ENCODE measurements around the gene PTTG1IP. TPM values are rescaled to one million over a fixed set of nuclear protein-coding genes. Genes with fewer than 3 reads are reported as not detected.

The PTTG1IP gene, protein sequence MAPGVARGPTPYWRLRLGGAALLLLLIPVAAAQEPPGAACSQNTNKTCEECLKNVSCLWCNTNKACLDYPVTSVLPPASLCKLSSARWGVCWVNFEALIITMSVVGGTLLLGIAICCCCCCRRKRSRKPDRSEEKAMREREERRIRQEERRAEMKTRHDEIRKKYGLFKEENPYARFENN
- total RNA-seq (2012; rRNA removed) (194 and 230 TPM in 2 replicates), polyA plus RNA-seq (2012; rRNA removed) (156 and 167 TPM in 2 replicates), Bru-seq, nascent RNA (percentile 91 among the genes with signal in this experiment), BruChase-seq, experiment 1, labeled RNA remaining after a 6-hour chase (percentile 97 among the genes with signal in this experiment), BruChase-seq, experiment 2, labeled RNA remaining after a 2-hour chase (percentile 95 among the genes with signal in this experiment)
- 112 and 137 TPM in 2 replicates for polyA plus RNA-seq (2012; cell fraction: cytosol; rRNA removed)
- 67.9 and 125 TPM in 2 replicates for polyA plus RNA-seq (2012; cell fraction: nucleus; rRNA removed; ENCODE audit: low replicate concordance)
- long read RNA-seq, transcript PTTG1IP-201 (6 exons, 2,760 nt) = major isoform, 407 of 567 reads
- long read RNA-seq, partial matches to known transcripts = 35 of 567 reads
- long read RNA-seq, other reads (novel, unspliced or antisense) = 121 of 567 reads

DNA sequence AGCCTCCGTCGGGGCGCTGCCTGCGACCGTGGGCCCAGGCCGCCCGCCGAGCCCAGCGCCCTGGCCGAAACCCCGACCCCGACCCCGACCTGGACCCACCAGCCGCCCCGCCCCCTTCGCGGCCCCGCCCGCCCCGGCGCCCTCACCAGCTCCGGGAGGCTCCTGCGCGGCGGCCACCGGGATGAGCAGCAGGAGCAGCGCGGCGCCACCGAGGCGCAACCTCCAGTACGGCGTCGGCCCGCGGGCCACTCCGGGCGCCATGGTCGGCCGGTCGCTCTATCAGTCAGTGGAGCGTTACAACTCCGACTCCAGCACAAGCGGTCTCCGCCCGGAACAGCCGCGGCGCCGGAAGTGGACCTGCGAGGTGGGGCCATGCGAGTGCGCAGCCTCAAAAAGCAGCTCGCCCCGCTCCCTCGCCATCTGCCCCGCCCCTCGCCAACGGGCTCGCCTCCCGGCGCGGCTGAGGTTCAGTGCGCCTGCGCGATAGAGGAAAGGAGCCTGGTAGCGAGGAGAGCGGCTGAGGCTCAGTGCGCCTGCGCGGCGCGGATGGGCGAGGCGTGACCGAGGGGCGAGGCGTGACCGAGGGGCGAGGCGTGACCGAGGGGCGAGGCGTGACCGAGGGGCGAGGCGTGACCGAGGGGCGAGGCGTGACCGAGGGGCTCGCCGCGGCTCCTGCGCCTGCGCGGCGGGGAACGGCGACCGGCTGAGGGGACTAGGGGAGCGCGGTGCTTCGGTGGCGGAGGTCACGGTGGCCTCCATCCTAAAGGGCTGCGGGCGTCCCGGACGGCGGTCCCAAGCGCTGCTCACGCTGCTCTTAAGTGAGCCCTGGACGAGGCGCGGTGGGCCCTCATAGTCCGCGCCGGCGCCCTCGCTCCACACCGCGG lies at the start of gene PTTG1IP:
TSS of gene PTTG1IP (minus strand) at position 335 of the 884 bp plus-strand sequence. CDS start at position 261, 74 bp downstream.
- peak within 1 kb of the TSS; percentile 85 for H3K27ac ChIP-seq (ENCODE audit: insufficient read depth, low read length)
- no TSS peak for BruUV-seq (replicated peaks)
- H3K14ac ChIP-seq (replicated peaks; ENCODE audit: low read depth, low read length) = peak within 1 kb of the TSS; percentile 73
- H2BK5ac ChIP-seq (ENCODE audit: low read depth, low read length, poor library complexity, severe bottlenecking) = peak within 1 kb of the TSS; percentile 76
- POLR2A ChIA-PET (ENCODE audit: unreplicated experiment) = interaction anchor here (0.6 kb wide), 2 partner anchors 28 to 47 kb away, joined by 3 to 9 read pairs; no protein-coding TSS in a partner anchor
- H3K4me1 ChIP-seq (ENCODE audit: control insufficient read depth, insufficient read depth, low read length) = peaks cover 17% of the 10 kb centered on the region
- intact Hi-C loops (cut with micrococcal nuclease) = loop anchor here (5.0 to 10.0 kb wide), 4 partner anchors 54 to 261 kb away; partner anchors contain the start of genes SUMO3 and UBE2G2
- dilution Hi-C loops (cut with HindIII; ENCODE audit: low sequenced_read_pairs, unreplicated experiment) = no loop called here
- peak; percentile 94 for DNase-seq
- H4K20me1 ChIP-seq (ENCODE audit: insufficient read depth, low read length) = peaks cover 44% of the 10 kb centered on the region
- H2BK20ac ChIP-seq (ENCODE audit: low read depth, low read length) = no peak within 1 kb of the TSS
- H3K23ac ChIP-seq (ENCODE audit: low read depth, low read length) = peak within 1 kb of the TSS; percentile 88
- H3K4me3 ChIP-seq (ENCODE audit: insufficient read depth, low read depth, low read length) = peak within 1 kb of the TSS; percentile 90
- no peaks in the 10 kb centered on the region for H3K27me3 ChIP-seq (ENCODE audit: control insufficient read depth, insufficient read depth, low read length)
- peak within 1 kb of the TSS; percentile 27; the same call in 1 of the 3 replicates for H2BK15ac ChIP-seq (ENCODE audit: low read depth, low read length)
- peak within 1 kb of the TSS; percentile 94 for H2AK9ac ChIP-seq (replicated peaks; ENCODE audit: low read depth, low read length, poor library complexity)
- no peaks in the 10 kb centered on the region for H3K9me3 ChIP-seq (ENCODE audit: control insufficient read depth, insufficient read depth, low read length)
- H4K5ac ChIP-seq (ENCODE audit: low read depth, low read length) = peak within 1 kb of the TSS; percentile 43
- H3K56ac ChIP-seq (ENCODE audit: extremely low read depth, insufficient read depth, low read length) = peak within 1 kb of the TSS; percentile 62; the same call in 1 of the 2 replicates
- peaks cover 5 to 44% of the 10 kb centered on the region in 2 experiments; a peak in 3 of 4 replicates for H3K79me1 ChIP-seq (ENCODE audit: low read depth in 1 of 2, low read length in 2 of 2)
- peak within 1 kb of the TSS; percentile 90 to 94 for H4K8ac ChIP-seq (ENCODE audit: low read depth in 2 of 2, low read length in 2 of 2)
- peak within 1 kb of the TSS; percentile 91 for H3K9ac ChIP-seq (ENCODE audit: low read depth, low read length)
- 1% methylated on average over 78 of the region's 123 CpGs; no CpG with 5 or more reads in 1 of the 2 experiments for WGBS, 2 experiments (ENCODE audit: extremely low coverage in 2 of 2, insufficient read length in 1 of 2)
- peak within 1 kb of the TSS; percentile 83 for H3K4ac ChIP-seq (ENCODE audit: low read depth, low read length)
- in situ Hi-C loops (cut with MboI; ENCODE audit: low sequenced_read_pairs) = no loop called here
- peak within 1 kb of the TSS; percentile 36; the same call in 1 of the 2 replicates for H4K91ac ChIP-seq (ENCODE audit: insufficient read depth, low read depth, low read length)
- peak; percentile 81 for ATAC-seq (ENCODE audit: low read depth)
- peak within 1 kb of the TSS; percentile 95 for H2AFZ ChIP-seq (replicated peaks; ENCODE audit: low read length, poor library complexity)
- peaks cover 16% of the 10 kb centered on the region for H3K9me1 ChIP-seq (ENCODE audit: insufficient read depth, low read length)
- H3K36me3 ChIP-seq (ENCODE audit: control insufficient read depth, insufficient read depth, low read length) = no peaks in the 10 kb centered on the region
- CTCF ChIA-PET = interaction anchor here (1.2 kb wide), 1 partner anchor 72 kb away, joined by 4 read pairs; no protein-coding TSS in a partner anchor
- H2AK5ac ChIP-seq (ENCODE audit: low read depth, low read length) = peak within 1 kb of the TSS; percentile 95
- H3K18ac ChIP-seq (ENCODE audit: low read depth, low read length) = peak within 1 kb of the TSS; percentile 44; the same call in 1 of the 2 replicates
- H3K4me2 ChIP-seq (ENCODE audit: low read depth, low read length) = peak within 1 kb of the TSS; percentile 85
- peak within 1 kb of the TSS; percentile 24; the same call in 1 of the 2 replicates for H2BK120ac ChIP-seq (ENCODE audit: low read depth, low read length)
- TF ChIP-seq POLR2A (IDR thresholded peaks at IDR 0.05; ENCODE audit: low read depth, low read length) (peak; percentile 83), NFE2L2 (IDR thresholded peaks at IDR 0.05; ENCODE audit: low read depth, low read length) (no peak), RCOR1 (IDR thresholded peaks at IDR 0.05; ENCODE audit: insufficient replicate concordance, low read length) (no peak), FOS (IDR thresholded peaks at IDR 0.05; ENCODE audit: low read depth, low read length) (no peak), RFX5 (IDR thresholded peaks at IDR 0.05; ENCODE audit: low read depth, low read length) (no peak), BHLHE40 (IDR thresholded peaks at IDR 0.05; ENCODE audit: low read depth, low read length) (peak; percentile 81), MXI1 (IDR thresholded peaks at IDR 0.05; ENCODE audit: borderline replicate concordance, low read depth, low read length) (peak; percentile 58), MAFK (IDR thresholded peaks at IDR 0.05; ENCODE audit: low read depth, low read length) (no peak), CEBPB (IDR thresholded peaks at IDR 0.05; ENCODE audit: low read depth, low read length) (no peak), SMC3 (IDR thresholded peaks at IDR 0.05; ENCODE audit: low read depth, low read length) (no peak)
- TF ChIP-seq, protein P1, sequence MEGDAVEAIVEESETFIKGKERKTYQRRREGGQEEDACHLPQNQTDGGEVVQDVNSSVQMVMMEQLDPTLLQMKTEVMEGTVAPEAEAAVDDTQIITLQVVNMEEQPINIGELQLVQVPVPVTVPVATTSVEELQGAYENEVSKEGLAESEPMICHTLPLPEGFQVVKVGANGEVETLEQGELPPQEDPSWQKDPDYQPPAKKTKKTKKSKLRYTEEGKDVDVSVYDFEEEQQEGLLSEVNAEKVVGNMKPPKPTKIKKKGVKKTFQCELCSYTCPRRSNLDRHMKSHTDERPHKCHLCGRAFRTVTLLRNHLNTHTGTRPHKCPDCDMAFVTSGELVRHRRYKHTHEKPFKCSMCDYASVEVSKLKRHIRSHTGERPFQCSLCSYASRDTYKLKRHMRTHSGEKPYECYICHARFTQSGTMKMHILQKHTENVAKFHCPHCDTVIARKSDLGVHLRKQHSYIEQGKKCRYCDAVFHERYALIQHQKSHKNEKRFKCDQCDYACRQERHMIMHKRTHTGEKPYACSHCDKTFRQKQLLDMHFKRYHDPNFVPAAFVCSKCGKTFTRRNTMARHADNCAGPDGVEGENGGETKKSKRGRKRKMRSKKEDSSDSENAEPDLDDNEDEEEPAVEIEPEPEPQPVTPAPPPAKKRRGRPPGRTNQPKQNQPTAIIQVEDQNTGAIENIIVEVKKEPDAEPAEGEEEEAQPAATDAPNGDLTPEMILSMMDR (conservative IDR thresholded peaks at IDR 0.05; ENCODE audit: low read depth, low read length) = no peak
- TF ChIP-seq, protein P2, sequence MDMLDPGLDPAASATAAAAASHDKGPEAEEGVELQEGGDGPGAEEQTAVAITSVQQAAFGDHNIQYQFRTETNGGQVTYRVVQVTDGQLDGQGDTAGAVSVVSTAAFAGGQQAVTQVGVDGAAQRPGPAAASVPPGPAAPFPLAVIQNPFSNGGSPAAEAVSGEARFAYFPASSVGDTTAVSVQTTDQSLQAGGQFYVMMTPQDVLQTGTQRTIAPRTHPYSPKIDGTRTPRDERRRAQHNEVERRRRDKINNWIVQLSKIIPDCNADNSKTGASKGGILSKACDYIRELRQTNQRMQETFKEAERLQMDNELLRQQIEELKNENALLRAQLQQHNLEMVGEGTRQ (IDR thresholded peaks at IDR 0.05; ENCODE audit: low read depth, low read length) = peak; percentile 19; the same call in 1 of the 2 replicates

All from IMR-90 (cell line).